Measurements from ENCODE around the gene AKAP1.
A peak's percentile ranks its signal among the peaks of the same experiment; 100 is the strongest.

Gene AKAP1

GRCh38 chr17:57084802-57085447 lies at the start of gene AKAP1:
AKAP1 (plus strand) TSS chr17:57085246; CDS start chr17:57105465, 20,219 bp downstream.
- Histone ChIP-seq H3K27ac (peak within 1 kb of the TSS; percentile 94), H3K9me3 (ENCODE audit: severe bottlenecking) (no peaks in the 10 kb centered on the region), H3K27me3 (ENCODE audit: insufficient read depth, low read depth, severe bottlenecking) (no peaks in the 10 kb centered on the region), H3K36me3 (no peaks in the 10 kb centered on the region), H3K4me3 (ENCODE audit: low read depth, low read length) (peak within 1 kb of the TSS; percentile 85)
- DNase-seq = peak; percentile 97
- peak; percentile 54 for TF ChIP-seq CTCF (IDR thresholded peaks at IDR 0.05; ENCODE audit: low read depth, low read length)

- no peak for DNase-seq
- Histone ChIP-seq H3K27ac (no peak overlapping the region), H3K9me3 (ENCODE audit: severe bottlenecking) (no peaks in the 10 kb centered on the region), H3K36me3 (no peaks in the 10 kb centered on the region), H3K4me3 (ENCODE audit: low read depth, low read length) (no peak overlapping the region), H3K27me3 (ENCODE audit: insufficient read depth, low read depth, severe bottlenecking) (no peaks in the 10 kb centered on the region)
- no peak for TF ChIP-seq CTCF (IDR thresholded peaks at IDR 0.05; ENCODE audit: low read depth, low read length)
Observed at GRCh38 chr17:57035971-57036481, 49.0 kb upstream of the AKAP1 start.

- Histone ChIP-seq H3K9me3 (ENCODE audit: severe bottlenecking) (no peaks in the 10 kb centered on the region), H3K36me3 (no peaks in the 10 kb centered on the region), H3K27me3 (ENCODE audit: insufficient read depth, low read depth, severe bottlenecking) (no peaks in the 10 kb centered on the region), H3K27ac (no peak overlapping the region), H3K4me3 (ENCODE audit: low read depth, low read length) (no peak overlapping the region)
- DNase-seq = no peak
- TF ChIP-seq CTCF (IDR thresholded peaks at IDR 0.05; ENCODE audit: low read depth, low read length) = no peak
Observed at GRCh38 chr17:57037411-57037810, 47.6 kb upstream of the AKAP1 start.

- H3K27ac ChIP-seq = no peak overlapping the region
- H3K27me3 ChIP-seq (ENCODE audit: insufficient read depth, low read depth, severe bottlenecking) = no peaks in the 10 kb centered on the region
- H3K4me3 ChIP-seq (ENCODE audit: low read depth, low read length) = no peak overlapping the region
- no peaks in the 10 kb centered on the region for H3K36me3 ChIP-seq
- H3K9me3 ChIP-seq (ENCODE audit: severe bottlenecking) = no peaks in the 10 kb centered on the region
- DNase-seq = no peak
- no peak for TF ChIP-seq CTCF (IDR thresholded peaks at IDR 0.05; ENCODE audit: low read depth, low read length)
Observed at GRCh38 chr17:57038486-57038885, 46.6 kb upstream of the AKAP1 start.

GRCh38 chr17:57040571-57040970 lies 44.5 kb upstream of the AKAP1 start:
- H3K9me3 ChIP-seq (ENCODE audit: severe bottlenecking) = no peaks in the 10 kb centered on the region
- no peaks in the 10 kb centered on the region for H3K27me3 ChIP-seq (ENCODE audit: insufficient read depth, low read depth, severe bottlenecking)
- H3K36me3 ChIP-seq = no peaks in the 10 kb centered on the region
- no peak overlapping the region for H3K27ac ChIP-seq
- no peak overlapping the region for H3K4me3 ChIP-seq (ENCODE audit: low read depth, low read length)
- DNase-seq = no peak
- TF ChIP-seq CTCF (IDR thresholded peaks at IDR 0.05; ENCODE audit: low read depth, low read length) = no peak

- H3K36me3 ChIP-seq = no peaks in the 10 kb centered on the region
- H3K4me3 ChIP-seq (ENCODE audit: low read depth, low read length) = no peak overlapping the region
- TF ChIP-seq CTCF (IDR thresholded peaks at IDR 0.05; ENCODE audit: low read depth, low read length) = no peak
- H3K27ac ChIP-seq = no peak overlapping the region
- no peaks in the 10 kb centered on the region for H3K27me3 ChIP-seq (ENCODE audit: insufficient read depth, low read depth, severe bottlenecking)
- no peak for DNase-seq
- no peaks in the 10 kb centered on the region for H3K9me3 ChIP-seq (ENCODE audit: severe bottlenecking)
Observed at GRCh38 chr17:57043276-57043675, 41.8 kb upstream of the AKAP1 start.

Measured in WERI-Rb-1 (cell line).